ENCODE data around the gene CELF4.

CELF4 gene

GRCh38 chr18:37258131-37258530 is 307.5 kb downstream of the CELF4 start:
- DNase-seq (ENCODE audit: low read depth), result no peak

- no peak for DNase-seq (ENCODE audit: low read depth)
Measured at GRCh38 chr18:37254973-37255372, 310.6 kb downstream of the CELF4 start.

GRCh38 chr18:37254236-37254754 is 311.3 kb downstream of the CELF4 start:
- no peak for DNase-seq (ENCODE audit: low read depth)

- DNase-seq (ENCODE audit: low read depth), result no peak
Measured at GRCh38 chr18:37253394-37254235, 312.0 kb downstream of the CELF4 start.

- no peak for DNase-seq (ENCODE audit: low read depth)
Measured at GRCh38 chr18:37252854-37253393, 312.7 kb downstream of the CELF4 start.

GRCh38 chr18:37252342-37252741 is 313.3 kb downstream of the CELF4 start:
- no peak for DNase-seq (ENCODE audit: low read depth)

GRCh38 chr18:37251679-37252078 is 313.9 kb downstream of the CELF4 start:
- no peak for DNase-seq (ENCODE audit: low read depth)

GRCh38 chr18:37249895-37250618 is 315.5 kb downstream of the CELF4 start:
- DNase-seq (ENCODE audit: low read depth), result no peak

GRCh38 chr18:37249171-37249886 is 316.3 kb downstream of the CELF4 start:
- DNase-seq (ENCODE audit: low read depth), result no peak

- no peak for DNase-seq (ENCODE audit: low read depth)
Measured at GRCh38 chr18:37248281-37248680, 317.3 kb downstream of the CELF4 start.

GRCh38 chr18:37247497-37248161 is 318.0 kb downstream of the CELF4 start:
- DNase-seq (ENCODE audit: low read depth), result no peak

GRCh38 chr18:37246779-37247340 is 318.7 kb downstream of the CELF4 start:
- DNase-seq (ENCODE audit: low read depth), result no peak

- no peak for DNase-seq (ENCODE audit: low read depth)
Measured at GRCh38 chr18:37244618-37245017, 321.0 kb downstream of the CELF4 start.

GRCh38 chr18:37243741-37244140 is 321.9 kb downstream of the CELF4 start:
- DNase-seq (ENCODE audit: low read depth), result no peak

- no peak for DNase-seq (ENCODE audit: low read depth)
Measured at GRCh38 chr18:37242826-37243560, 322.6 kb downstream of the CELF4 start.

GRCh38 chr18:37242091-37242490 is 323.5 kb downstream of the CELF4 start:
- DNase-seq (ENCODE audit: low read depth), result no peak

- DNase-seq (ENCODE audit: low read depth), result no peak
Measured at GRCh38 chr18:37238282-37239108, 327.1 kb downstream of the CELF4 start.

GRCh38 chr18:37235583-37235982 is 330.0 kb downstream of the CELF4 start:
- no peak for DNase-seq (ENCODE audit: low read depth)

- DNase-seq (ENCODE audit: low read depth), result no peak
Measured at GRCh38 chr18:37231251-37231650, 334.3 kb downstream of the CELF4 start.

- no peak for DNase-seq (ENCODE audit: low read depth)
Measured at GRCh38 chr18:37230768-37231167, 334.8 kb downstream of the CELF4 start.
